Inflammatory macrophage treated with lipopolysaccharide for 1 hour (primary cell): Measurements from ENCODE around the gene SLC4A2.
"Not testable (repeated sequence)": the region's sequence is repeated elsewhere in the genome, so short reads cannot be mapped to it uniquely, and the experiment has no call there.

Source experiments
- DNase-seq, 2 donors: peaks; one replicate each; pipeline ENCODE4 v3.0.0-alpha.2; 2020 to 2022

SLC4A2 gene

GRCh38 chr7:151024435-151025056 is 34.8 kb upstream of the SLC4A2 start, which contains the start of gene ATG9B:
Gene ATG9B (minus strand): TSS chr7:151024494. CDS start chr7:151024423, 71 bp downstream.
- no peak for DNase-seq

GRCh38 chr7:151025924-151026671 is 33.3 kb upstream of the SLC4A2 start:
- DNase-seq, result no peak

DNA sequence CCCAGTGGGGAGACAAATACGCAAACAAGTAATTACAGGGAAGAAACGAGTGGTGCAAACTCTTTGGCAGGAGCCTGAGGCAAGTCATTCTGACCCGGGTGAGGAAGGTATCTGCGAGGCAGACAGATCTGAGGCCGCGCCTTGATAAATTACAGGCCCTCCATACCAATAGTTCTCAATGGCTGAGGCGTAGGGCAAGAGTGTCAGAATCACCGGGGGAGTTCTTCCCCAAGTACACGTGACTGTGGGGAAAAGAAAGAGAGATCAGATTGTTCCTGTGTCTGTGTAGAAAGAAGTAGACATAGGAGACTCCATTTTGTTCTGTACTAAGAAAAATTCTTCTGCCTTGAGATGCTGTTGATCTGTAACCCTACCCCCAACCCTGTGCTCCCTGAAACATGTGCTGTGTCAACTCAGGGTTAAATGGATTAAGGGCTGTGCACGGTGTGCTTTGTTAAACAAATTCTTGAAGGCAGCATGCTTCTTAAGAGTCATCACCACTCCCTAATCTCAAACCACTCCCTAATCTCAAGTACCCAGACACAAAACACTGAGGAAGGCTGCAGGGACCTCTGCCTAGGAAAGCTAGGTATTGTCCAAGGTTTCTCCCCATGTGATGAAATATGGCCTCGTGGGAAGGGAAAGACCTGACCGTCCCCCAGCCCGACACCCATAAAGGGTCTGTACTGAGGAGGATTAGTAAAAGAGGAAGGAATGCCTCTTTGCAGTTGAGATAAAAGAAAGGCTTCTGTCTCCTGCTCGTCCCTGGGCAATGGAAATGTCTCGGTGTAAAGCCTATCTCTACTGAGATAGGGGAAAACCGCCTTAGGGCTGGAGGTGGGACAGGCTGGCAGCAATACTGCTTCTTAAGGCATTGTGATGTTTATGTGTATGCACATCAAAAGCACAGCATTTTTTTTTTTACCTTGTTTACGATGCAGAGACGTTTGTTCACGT is 32.3 kb upstream of the SLC4A2 start:
- not testable (repeated sequence) for DNase-seq

DNA sequence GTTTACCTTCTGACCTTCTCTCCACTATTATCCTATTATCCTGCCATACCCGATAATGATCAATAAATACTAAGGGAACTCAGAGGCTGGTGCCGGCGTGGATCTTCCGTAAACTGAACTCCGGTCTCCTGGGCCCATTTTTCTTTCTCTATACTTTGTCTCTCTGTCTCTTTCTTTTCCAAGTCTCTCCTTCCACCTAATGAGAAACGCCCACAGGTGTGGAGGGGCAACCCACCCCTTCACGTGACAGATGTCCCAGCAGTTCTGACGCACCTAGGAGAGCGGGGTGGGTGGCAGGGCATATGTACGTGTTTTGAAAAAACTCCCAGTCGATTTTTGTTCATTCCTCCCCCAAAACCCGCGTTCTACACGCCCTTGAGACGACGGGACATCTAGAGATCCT is 31.7 kb upstream of the SLC4A2 start:
- DNase-seq, result not testable (repeated sequence)

- DNase-seq, result peak; percentile 99 to 100
Observed at GRCh38 chr7:151028131-151028947, 31.1 kb upstream of the SLC4A2 start, which contains the start of gene ABCB8. Gene ABCB8 (plus strand): TSS chr7:151028450. CDS start chr7:151028516, 66 bp downstream.

GRCh38 chr7:151028948-151029501 is 30.4 kb upstream of the SLC4A2 start:
- no peak for DNase-seq

- DNase-seq, result no peak
Observed at GRCh38 chr7:151031011-151031410, 28.4 kb upstream of the SLC4A2 start.

DNA sequence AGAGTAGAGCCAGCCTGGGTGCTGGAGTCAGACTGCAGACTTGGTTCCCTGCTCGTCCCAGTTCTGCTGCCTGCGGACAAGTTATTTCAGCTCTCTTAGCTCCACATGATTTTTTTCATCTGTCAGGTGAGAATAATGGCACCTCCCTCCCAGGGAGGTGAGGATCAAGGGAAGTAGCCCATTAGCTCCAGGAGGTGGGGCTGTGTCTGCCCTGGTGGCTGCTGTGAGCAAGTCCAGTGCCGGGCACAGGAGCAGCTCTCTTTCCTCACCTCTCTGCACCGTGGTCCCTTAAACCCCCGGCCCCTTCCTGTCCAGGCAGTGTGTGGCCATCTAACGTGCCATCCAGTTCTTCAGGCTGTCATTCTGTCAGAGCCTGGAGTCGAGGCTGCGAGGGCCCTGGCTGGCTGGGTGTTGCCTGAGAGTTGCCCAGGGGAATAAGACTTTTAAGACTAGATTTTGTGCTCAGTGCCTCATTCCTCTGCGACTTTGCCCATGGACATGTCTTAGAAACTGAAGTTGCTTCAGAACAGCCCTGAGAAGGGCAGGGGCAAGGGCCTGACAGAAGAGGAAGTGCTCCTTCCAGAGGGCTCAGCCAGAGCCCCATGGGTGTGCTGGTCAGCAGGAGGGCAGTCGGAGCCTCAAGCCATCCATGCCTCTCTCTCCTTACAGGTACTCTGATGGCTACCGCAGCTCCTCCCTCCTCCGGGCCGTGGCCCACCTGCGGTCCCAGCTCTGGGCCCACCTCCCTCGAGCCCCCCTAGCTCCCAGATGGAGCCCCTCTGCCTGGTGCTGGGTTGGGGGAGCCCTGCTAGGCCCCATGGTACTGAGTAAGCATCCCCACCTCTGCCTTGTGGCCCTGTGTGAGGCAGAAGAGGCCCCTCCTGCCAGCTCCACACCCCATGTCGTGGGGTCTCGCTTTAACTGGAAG is 26.2 kb upstream of the SLC4A2 start:
- DNase-seq, result peak in 1 of 2 donors; percentile 21

DNA sequence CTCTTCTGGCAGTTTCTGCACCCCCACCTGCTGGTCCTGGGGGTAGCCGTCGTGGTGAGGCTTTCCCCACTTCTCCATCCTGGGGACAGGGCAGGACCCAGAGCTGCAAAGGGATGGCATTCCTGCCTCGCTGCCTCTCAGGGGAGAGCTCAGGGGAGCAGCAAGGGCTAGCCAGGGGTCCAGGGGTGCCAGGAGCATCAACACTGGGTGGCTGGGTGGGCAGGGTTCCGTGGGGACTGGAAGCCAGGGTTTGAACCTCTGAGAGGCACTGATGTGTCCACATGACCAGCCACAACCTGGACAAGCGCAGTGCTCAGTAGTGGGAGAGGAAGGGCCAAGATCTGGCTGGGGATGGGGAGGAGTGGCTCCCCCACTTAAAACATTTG is 25.5 kb upstream of the SLC4A2 start:
- DNase-seq, result no peak

DNA sequence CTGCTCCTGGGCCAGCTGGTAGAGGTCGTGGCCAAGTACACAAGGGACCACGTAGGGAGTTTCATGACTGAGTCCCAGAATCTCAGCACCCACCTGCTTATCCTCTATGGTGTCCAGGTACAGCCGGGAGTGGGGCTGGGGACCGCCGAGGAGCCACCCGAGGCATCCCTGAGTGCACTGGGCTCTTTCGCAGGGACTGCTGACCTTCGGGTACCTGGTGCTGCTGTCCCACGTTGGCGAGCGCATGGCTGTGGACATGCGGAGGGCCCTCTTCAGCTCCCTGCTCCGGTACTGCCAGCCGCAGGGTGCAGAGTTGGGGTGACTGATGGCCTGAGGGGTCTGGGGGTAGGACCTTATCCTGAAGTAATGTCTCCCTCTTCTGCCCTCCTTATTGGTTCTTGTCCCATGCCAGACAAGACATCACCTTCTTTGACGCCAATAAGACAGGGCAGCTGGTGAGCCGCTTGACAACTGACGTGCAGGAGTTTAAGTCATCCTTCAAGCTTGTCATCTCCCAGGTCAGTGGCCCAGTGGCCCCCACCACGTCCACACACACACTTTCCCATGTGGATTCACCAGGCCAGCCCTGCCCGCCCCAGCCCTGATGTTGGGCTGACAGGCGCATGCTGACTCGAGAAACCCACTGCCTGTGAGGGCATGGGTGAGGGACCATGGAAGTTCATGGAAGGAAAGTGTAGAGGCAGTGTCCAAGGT is 24.9 kb upstream of the SLC4A2 start:
- DNase-seq, result no peak

GRCh38 chr7:151035026-151035717 is 24.2 kb upstream of the SLC4A2 start:
- DNase-seq, result peak; percentile 73 to 85

DNA sequence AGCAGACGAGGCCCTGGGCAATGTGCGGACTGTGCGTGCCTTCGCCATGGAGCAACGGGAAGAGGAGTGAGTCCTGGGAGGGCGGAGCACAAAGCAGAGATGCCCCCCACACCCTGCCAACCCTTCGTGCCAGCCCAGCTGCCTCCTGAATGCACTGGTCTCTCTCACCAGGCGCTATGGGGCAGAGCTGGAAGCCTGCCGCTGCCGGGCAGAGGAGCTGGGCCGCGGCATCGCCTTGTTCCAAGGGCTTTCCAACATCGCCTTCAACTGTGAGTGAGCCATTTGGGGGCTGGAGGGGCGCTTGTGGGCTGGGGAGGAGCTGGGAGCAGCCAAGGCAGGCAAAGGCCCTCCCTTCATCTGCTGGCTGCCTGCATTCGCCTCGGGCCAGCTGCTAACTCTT is 23.5 kb upstream of the SLC4A2 start:
- no peak for DNase-seq

GRCh38 chr7:151038951-151039849 is 20.2 kb upstream of the SLC4A2 start:
- DNase-seq, result peak; percentile 74 to 92

GRCh38 chr7:151039850-151040548 is 19.4 kb upstream of the SLC4A2 start:
- DNase-seq, result peak in 1 of 2 donors; percentile 39

- DNase-seq, result no peak
Observed at GRCh38 chr7:151040616-151041375, 18.6 kb upstream of the SLC4A2 start.

DNA sequence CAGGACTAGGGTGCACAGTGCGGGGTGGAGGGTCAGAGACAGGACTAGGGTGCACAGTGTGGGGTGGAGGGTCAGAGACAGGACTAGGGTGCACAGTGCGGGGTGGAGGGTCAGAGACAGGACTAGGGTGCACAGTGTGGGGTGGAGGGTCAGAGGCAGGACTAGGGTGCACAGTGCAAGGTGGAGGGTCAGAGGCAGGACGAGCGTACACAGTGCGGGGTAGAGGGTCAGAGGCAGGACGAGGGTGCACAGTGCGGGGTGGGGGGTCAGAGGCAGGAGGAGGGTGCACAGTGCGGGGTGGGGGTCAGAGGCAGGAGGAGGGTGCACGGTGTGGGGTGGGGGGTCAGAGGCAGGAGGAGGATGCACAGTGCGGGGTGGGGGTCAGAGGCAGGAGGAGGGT is 15.9 kb upstream of the SLC4A2 start:
- not testable (repeated sequence) for DNase-seq

GRCh38 chr7:151043959-151044358 is 15.4 kb upstream of the SLC4A2 start:
- no peak for DNase-seq
